Mononuclear cell (primary cell): ENCODE results near the gene RPP30. TPM values are rescaled to one million over a fixed set of nuclear protein-coding genes. Genes with fewer than 3 reads are reported as not detected.

ENCODE experiments used
- H3K27me3 ChIP-seq: 2 replicates; pipeline ENCODE4 v1.6.0; 2011; ENCODE audit warnings: low read length, control low read depth; ENCODE audit not compliant: insufficient read depth
- H3K4me1 ChIP-seq: 2 replicates; pipeline ENCODE4 v1.5.1; 2011; ENCODE audit warnings: mild to moderate bottlenecking, low read length, control low read depth; ENCODE audit not compliant: insufficient read depth
- H3K4me3 ChIP-seq: 2 replicates; pipeline ENCODE4 v1.5.1; 2011; ENCODE audit warnings: mild to moderate bottlenecking, low read length, moderate library complexity
- H3K9me3 ChIP-seq: 2 replicates; pipeline ENCODE4 v1.5.1; 2011; ENCODE audit warnings: low read depth, mild to moderate bottlenecking, control low read depth, low read length
- total RNA-seq: library from RNA; depleted of rRNA; stranded (reverse); fragments of >200 nt; gene quantifications from one replicate; pipeline ENCODE4 v1.2.3, GENCODE V29; 2012

The RPP30 gene
- total RNA-seq, result 34.1 TPM

DNA sequence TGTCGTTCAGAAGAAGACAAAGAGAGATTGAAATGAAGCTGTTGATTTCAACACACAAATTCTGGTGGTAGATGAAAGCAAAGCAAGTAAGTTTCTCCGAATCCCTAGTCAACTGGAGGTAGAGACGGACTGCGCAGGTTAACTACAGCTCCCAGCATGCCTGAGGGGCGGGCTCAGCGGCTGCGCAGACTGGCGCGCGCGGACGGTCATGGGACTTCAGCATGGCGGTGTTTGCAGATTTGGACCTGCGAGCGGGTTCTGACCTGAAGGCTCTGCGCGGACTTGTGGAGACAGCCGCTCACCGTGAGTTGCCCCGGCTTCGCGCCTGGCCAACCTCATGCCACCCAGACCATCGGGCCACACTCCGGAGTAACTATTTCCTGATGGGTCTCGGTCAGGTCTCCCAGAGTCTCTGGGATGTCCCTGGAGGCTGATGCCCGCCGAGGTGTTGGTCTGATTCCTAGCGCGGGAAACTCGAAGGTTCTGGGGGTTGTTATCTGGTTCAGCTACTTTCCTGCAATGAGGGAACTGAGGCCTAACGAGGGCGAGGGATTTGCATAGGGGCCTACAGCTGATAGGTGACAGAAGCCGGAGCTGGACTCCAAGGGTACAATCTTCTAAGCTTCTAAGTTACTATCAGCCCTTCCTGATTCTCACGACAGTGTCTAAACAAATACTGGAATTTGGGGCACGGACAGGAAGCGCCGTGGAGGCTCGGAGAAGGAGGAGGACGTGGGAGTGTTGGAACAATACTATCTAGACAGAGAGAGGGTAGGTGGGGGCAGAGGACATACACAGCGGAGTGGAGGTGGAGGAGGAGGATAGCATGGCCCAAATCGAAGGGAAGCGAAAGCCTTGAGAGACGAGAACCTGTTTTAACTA, at the start of gene RPP30:
RPP30 (plus strand) TSS at position 209 of the 882 bp plus-strand sequence; CDS start at position 222, 13 bp downstream.
- Histone ChIP-seq H3K4me3 (peak within 1 kb of the TSS; percentile 84), H3K27me3 (peaks cover 19% of the 10 kb centered on the region), H3K4me1 (peaks cover 24% of the 10 kb centered on the region), H3K9me3 (peaks cover 4% of the 10 kb centered on the region)

- H3K4me1 ChIP-seq, result no peaks in the 10 kb centered on the region
- no peaks in the 10 kb centered on the region for H3K9me3 ChIP-seq
- H3K27me3 ChIP-seq, result peaks cover 4% of the 10 kb centered on the region
- H3K4me3 ChIP-seq, result no peak overlapping the region
Observed at GRCh38 chr10:90822508-90822907, 49.3 kb upstream of the RPP30 start.

- H3K4me1 ChIP-seq, result no peaks in the 10 kb centered on the region
- no peaks in the 10 kb centered on the region for H3K9me3 ChIP-seq
- peaks cover 3% of the 10 kb centered on the region for H3K27me3 ChIP-seq
- no peak overlapping the region for H3K4me3 ChIP-seq
Observed at GRCh38 chr10:90832111-90832510, 39.7 kb upstream of the RPP30 start.

- Histone ChIP-seq H3K4me3 (no peak overlapping the region), H3K27me3 (no peaks in the 10 kb centered on the region), H3K4me1 (no peaks in the 10 kb centered on the region), H3K9me3 (no peaks in the 10 kb centered on the region)
Observed at GRCh38 chr10:90834326-90834725, 37.4 kb upstream of the RPP30 start.

- Histone ChIP-seq H3K27me3 (no peaks in the 10 kb centered on the region), H3K4me3 (no peak overlapping the region), H3K4me1 (no peaks in the 10 kb centered on the region), H3K9me3 (no peaks in the 10 kb centered on the region)
Observed at GRCh38 chr10:90837486-90837885, 34.3 kb upstream of the RPP30 start.

DNA sequence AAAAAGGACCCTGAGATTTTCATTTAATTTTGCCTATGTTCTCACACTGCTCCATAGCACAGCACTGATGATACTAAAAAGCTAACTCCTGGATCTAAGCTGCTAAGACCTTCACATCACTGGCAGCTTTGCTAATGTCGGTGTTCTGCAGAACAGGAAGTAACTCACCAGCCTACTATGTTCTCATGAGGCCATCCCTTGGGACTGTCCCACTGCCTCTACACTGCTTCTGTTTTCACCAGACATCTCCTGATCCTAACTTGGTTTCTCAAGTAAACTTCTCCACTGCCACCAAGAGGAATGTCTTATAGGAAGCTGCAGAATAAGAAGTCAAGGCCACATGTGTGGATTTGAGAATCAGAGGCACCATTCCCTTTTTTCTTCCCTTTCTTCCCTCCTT, 29.0 kb upstream of the RPP30 start:
- H3K9me3 ChIP-seq, result no peaks in the 10 kb centered on the region
- H3K27me3 ChIP-seq, result no peaks in the 10 kb centered on the region
- no peaks in the 10 kb centered on the region for H3K4me1 ChIP-seq

GRCh38 chr10:90845726-90846125, 26.0 kb upstream of the RPP30 start:
- H3K4me1 ChIP-seq, result no peaks in the 10 kb centered on the region
- no peaks in the 10 kb centered on the region for H3K27me3 ChIP-seq
- no peak overlapping the region for H3K4me3 ChIP-seq
- peaks cover 5% of the 10 kb centered on the region for H3K9me3 ChIP-seq

More for the DNA sequence above, 29.0 kb upstream of the RPP30 start:
- H3K4me3 ChIP-seq, result no peak overlapping the region

- H3K4me1 ChIP-seq, result no peaks in the 10 kb centered on the region
- no peak overlapping the region for H3K4me3 ChIP-seq
- H3K9me3 ChIP-seq, result peaks cover 11% of the 10 kb centered on the region
- H3K27me3 ChIP-seq, result peaks cover under 1% of the 10 kb centered on the region
Observed at GRCh38 chr10:90846746-90847145, 25.0 kb upstream of the RPP30 start.

DNA sequence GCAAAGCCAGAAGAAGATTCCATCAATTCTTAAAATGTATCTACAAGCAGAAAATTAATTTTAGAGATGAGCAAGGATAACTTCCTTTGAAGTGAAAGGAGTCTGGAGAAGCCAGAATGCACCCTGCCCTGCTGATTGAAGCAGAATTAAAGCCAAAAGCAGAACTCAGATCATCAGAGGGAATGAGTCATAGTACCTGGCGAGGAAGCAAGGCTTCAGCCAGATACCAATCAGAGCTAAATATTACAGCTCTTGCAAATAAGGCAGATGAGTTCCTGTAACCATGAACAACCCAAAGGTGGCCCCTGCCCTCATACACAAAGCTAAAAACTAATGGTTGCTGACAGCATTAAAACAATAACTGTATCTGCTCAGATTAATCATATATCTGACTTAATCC, 24.3 kb upstream of the RPP30 start:
- Histone ChIP-seq H3K4me3 (no peak overlapping the region), H3K27me3 (peaks cover 2% of the 10 kb centered on the region), H3K9me3 (peaks cover 11% of the 10 kb centered on the region), H3K4me1 (no peaks in the 10 kb centered on the region)

DNA sequence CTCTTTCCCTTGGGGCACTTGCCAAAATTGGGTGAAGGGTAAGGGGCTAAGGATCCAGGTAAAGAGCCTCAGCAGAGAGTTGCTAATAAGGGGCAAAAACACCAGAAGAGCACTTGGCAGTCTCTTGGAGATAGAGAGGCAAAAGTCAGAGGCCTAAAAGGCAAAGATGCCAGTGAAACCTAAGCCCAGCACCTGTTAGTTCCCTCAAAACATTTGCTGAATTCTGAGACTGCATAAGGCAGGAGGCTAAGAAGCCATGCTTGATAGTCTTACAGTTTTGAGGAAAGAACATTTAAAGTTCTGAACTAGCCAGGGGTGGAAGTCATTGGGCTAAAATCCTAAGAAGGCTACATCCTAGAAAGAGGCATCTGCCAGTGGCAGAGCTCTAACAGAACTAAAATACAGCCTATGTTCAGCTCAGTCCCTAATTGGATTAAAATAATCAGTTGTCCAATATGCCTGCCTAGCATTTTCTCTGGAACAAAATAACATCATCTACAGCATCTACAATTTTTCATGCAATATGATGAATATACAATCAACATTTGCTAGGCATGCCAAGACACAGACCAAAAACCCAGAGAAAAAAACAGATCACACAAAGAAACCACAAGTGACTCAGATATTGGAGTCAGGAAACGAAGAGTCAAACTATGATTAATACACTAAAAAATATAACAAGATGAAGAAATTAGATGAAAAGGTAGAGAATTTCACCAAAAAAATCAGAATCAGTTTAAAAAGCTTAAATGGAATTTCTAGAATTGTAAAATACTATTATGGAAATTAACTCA, 21.6 kb upstream of the RPP30 start:
- no peaks in the 10 kb centered on the region for H3K4me1 ChIP-seq
- H3K27me3 ChIP-seq, result peaks cover 25% of the 10 kb centered on the region
- H3K4me3 ChIP-seq, result no peak overlapping the region
- H3K9me3 ChIP-seq, result peaks cover 11% of the 10 kb centered on the region

- Histone ChIP-seq H3K27me3 (peaks cover 59% of the 10 kb centered on the region), H3K9me3 (peaks cover 11% of the 10 kb centered on the region), H3K4me3 (no peak overlapping the region), H3K4me1 (peaks cover 29% of the 10 kb centered on the region)
Observed at GRCh38 chr10:90855126-90855525, 16.6 kb upstream of the RPP30 start.

- H3K27me3 ChIP-seq, result peaks cover 62% of the 10 kb centered on the region
Observed at GRCh38 chr10:90856261-90856660, 15.5 kb upstream of the RPP30 start.

GRCh38 chr10:90856964-90857634, 14.7 kb upstream of the RPP30 start:
- no peaks in the 10 kb centered on the region for H3K9me3 ChIP-seq
- peaks cover 29% of the 10 kb centered on the region for H3K4me1 ChIP-seq
- peaks cover 60% of the 10 kb centered on the region for H3K27me3 ChIP-seq
- H3K4me3 ChIP-seq, result peak overlapping the region; percentile 45

More at GRCh38 chr10:90856261-90856660, 15.5 kb upstream of the RPP30 start:
- Histone ChIP-seq H3K9me3 (no peaks in the 10 kb centered on the region), H3K4me1 (peaks cover 29% of the 10 kb centered on the region), H3K4me3 (no peak overlapping the region)

DNA sequence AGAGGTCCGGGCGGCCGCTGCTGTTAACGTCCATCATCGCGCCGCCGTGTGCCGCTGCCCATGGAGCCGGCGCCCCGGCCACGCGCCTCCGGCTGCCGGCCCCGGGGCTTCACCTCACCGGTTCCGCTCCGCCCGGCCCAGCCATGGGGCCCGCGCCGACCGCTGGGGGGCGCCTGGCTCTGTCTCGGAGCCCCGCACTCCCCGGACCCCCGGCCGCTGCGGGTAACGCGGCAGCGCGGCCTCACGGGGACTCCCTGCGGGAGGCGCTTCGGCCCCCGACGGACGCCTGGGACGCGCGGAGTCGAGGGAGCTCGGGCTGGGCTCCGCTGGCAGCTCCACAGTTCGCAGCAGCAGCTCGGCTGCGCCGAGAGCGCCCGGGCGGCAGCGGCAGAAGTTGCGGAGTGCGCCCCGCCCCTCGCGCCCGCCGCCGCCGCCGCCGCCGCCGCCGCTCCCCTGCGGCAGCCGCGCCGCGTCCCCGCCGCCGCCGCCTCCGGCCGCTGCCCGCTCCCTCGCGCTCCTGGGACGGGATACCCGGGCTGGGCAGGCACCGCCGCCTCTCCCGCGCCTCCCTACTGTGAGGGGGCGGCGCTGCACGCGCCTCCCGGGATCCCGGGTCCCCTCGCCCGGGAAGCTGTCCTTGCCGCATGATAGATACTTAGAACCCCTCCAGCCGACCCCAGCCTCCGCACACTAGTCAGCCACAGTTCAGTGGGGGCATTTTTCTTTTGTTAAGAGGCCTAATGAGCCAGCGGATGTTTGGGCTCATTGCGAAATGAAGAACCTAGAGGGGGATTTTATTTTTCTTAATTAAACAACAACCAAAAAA, 13.9 kb upstream of the RPP30 start, which contains the start of gene HTR7:
HTR7 (minus strand) TSS at position 405 of the 826 bp plus-strand sequence; CDS start at position 37, 368 bp downstream.
- peaks cover 63% of the 10 kb centered on the region for H3K27me3 ChIP-seq
- H3K9me3 ChIP-seq, result no peaks in the 10 kb centered on the region
- peak within 1 kb of the TSS; percentile 45 for H3K4me3 ChIP-seq
- peaks cover 29% of the 10 kb centered on the region for H3K4me1 ChIP-seq
